ENCODE measurements around the gene MILR1.

- TF ChIP-seq, protein P1, sequence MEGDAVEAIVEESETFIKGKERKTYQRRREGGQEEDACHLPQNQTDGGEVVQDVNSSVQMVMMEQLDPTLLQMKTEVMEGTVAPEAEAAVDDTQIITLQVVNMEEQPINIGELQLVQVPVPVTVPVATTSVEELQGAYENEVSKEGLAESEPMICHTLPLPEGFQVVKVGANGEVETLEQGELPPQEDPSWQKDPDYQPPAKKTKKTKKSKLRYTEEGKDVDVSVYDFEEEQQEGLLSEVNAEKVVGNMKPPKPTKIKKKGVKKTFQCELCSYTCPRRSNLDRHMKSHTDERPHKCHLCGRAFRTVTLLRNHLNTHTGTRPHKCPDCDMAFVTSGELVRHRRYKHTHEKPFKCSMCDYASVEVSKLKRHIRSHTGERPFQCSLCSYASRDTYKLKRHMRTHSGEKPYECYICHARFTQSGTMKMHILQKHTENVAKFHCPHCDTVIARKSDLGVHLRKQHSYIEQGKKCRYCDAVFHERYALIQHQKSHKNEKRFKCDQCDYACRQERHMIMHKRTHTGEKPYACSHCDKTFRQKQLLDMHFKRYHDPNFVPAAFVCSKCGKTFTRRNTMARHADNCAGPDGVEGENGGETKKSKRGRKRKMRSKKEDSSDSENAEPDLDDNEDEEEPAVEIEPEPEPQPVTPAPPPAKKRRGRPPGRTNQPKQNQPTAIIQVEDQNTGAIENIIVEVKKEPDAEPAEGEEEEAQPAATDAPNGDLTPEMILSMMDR (IDR thresholded peaks at IDR 0.05), result no peak
- TF ChIP-seq ZFX (IDR thresholded peaks at IDR 0.05; ENCODE audit: borderline replicate concordance), result no peak
These were observed 56.7 kb downstream of the MILR1 start for GRCh38 chr17:64505340-64506200.
